GM19328 (cell line): ENCODE data around the gene CLTB.
"Not testable (repeated sequence)": the region's sequence is repeated elsewhere in the genome, so short reads cannot be mapped to it uniquely, and the experiment has no call there.

ENCODE experiments used
- ATAC-seq: cut with Tn5 transposase; IDR thresholded peaks from one replicate; pipeline ENCODE4 v1.9.1; 2021; ENCODE audit warnings: mild to moderate bottlenecking, moderate library complexity; ENCODE audit not compliant: unreplicated experiment

CLTB gene

GRCh38 chr5:176429972-176430371 is 13.6 kb upstream of the CLTB start:
- no peak for ATAC-seq

GRCh38 chr5:176427971-176428370 is 11.6 kb upstream of the CLTB start:
- ATAC-seq = no peak

GRCh38 chr5:176426876-176427275 is 10.5 kb upstream of the CLTB start:
- ATAC-seq = no peak

- no peak for ATAC-seq
Measured at GRCh38 chr5:176425791-176426190, 9.5 kb upstream of the CLTB start.

GRCh38 chr5:176425138-176425537 is 8.8 kb upstream of the CLTB start:
- ATAC-seq = no peak

- ATAC-seq = no peak
Measured at GRCh38 chr5:176424181-176424580, 7.8 kb upstream of the CLTB start.

GRCh38 chr5:176420972-176421544 is 4.7 kb upstream of the CLTB start:
- no peak for ATAC-seq

GRCh38 chr5:176420086-176420485 is 3.7 kb upstream of the CLTB start:
- no peak for ATAC-seq

GRCh38 chr5:176418251-176418650 is 1.9 kb upstream of the CLTB start:
- ATAC-seq = no peak

GRCh38 chr5:176416965-176417364 is 626 bp upstream of the CLTB start:
- no peak for ATAC-seq

- ATAC-seq = no peak
Measured at GRCh38 chr5:176415240-176415951, 943 bp downstream of the CLTB start.

- ATAC-seq = no peak
Measured at GRCh38 chr5:176414704-176415103, 1.6 kb downstream of the CLTB start.

GRCh38 chr5:176413709-176414191 is 2.6 kb downstream of the CLTB start:
- no peak for ATAC-seq

- ATAC-seq = no peak
Measured at GRCh38 chr5:176413255-176413565, 3.1 kb downstream of the CLTB start.

- no peak for ATAC-seq
Measured at GRCh38 chr5:176412517-176413254, 3.7 kb downstream of the CLTB start.

GRCh38 chr5:176410486-176411180 is 5.7 kb downstream of the CLTB start:
- no peak for ATAC-seq

GRCh38 chr5:176409765-176410164 is 6.6 kb downstream of the CLTB start:
- ATAC-seq = no peak

- ATAC-seq = no peak
Measured at GRCh38 chr5:176408590-176408989, 7.7 kb downstream of the CLTB start.

- ATAC-seq = not testable (repeated sequence)
Measured at GRCh38 chr5:176408252-176408573, 8.1 kb downstream of the CLTB start.

GRCh38 chr5:176407456-176408251 is 8.7 kb downstream of the CLTB start:
- ATAC-seq = no peak
